Measurements from ENCODE around the gene NEDD4. TPM values are rescaled to one million over a fixed set of nuclear protein-coding genes. Genes with fewer than 3 reads are reported as not detected.
A peak's percentile ranks its signal among the peaks of the same experiment; 100 is the strongest.

The NEDD4 gene
- total RNA-seq, 2 donors from 2014 or later, result 7.2 to 10.0 TPM

- no peaks in the 10 kb centered on the region for H3K27me3 ChIP-seq
- H3K9me3 ChIP-seq, result no peaks in the 10 kb centered on the region
- no peak overlapping the region for H3K4me3 ChIP-seq
- peak; percentile 53 to 84 for TF ChIP-seq CTCF (IDR thresholded peaks at IDR 0.05)
- H3K36me3 ChIP-seq, result no peaks in the 10 kb centered on the region
- peak overlapping the region; percentile 29 to 67 for H3K27ac ChIP-seq
- DNase-seq (ENCODE audit: low spot score), result no peak
- H3K4me1 ChIP-seq, result peaks cover 0 to 6% of the 10 kb centered on the region in 2 donors
Measured at GRCh38 chr15:55897560-55898336, 95.7 kb downstream of the NEDD4 start.

- Histone ChIP-seq H3K27me3 (no peaks in the 10 kb centered on the region), H3K36me3 (no peaks in the 10 kb centered on the region), H3K27ac (peak overlapping the region in 1 of 2 donors; percentile 7), H3K9me3 (peaks cover 0 to 1% of the 10 kb centered on the region in 2 donors), H3K4me3 (no peak overlapping the region), H3K4me1 (peaks cover 0 to 6% of the 10 kb centered on the region in 2 donors)
- no peak for DNase-seq (ENCODE audit: low spot score)
- no peak for TF ChIP-seq CTCF (IDR thresholded peaks at IDR 0.05)
Measured at GRCh38 chr15:55894399-55894965, 98.9 kb downstream of the NEDD4 start.

- Histone ChIP-seq H3K9me3 (peaks cover 1 to 8% of the 10 kb centered on the region in 2 donors), H3K36me3 (no peaks in the 10 kb centered on the region), H3K4me3 (no peak overlapping the region), H3K4me1 (peaks cover 0 to 6% of the 10 kb centered on the region in 2 donors), H3K27ac (no peak overlapping the region), H3K27me3 (no peaks in the 10 kb centered on the region)
- DNase-seq (ENCODE audit: low spot score), result no peak
- TF ChIP-seq CTCF (IDR thresholded peaks at IDR 0.05), result no peak
Measured at GRCh38 chr15:55893852-55894251, 99.6 kb downstream of the NEDD4 start.

GRCh38 chr15:55891196-55891595 is 102.2 kb downstream of the NEDD4 start:
- no peak for DNase-seq (ENCODE audit: low spot score)
- no peak overlapping the region for H3K27ac ChIP-seq
- peaks cover 9 to 27% of the 10 kb centered on the region in 2 donors for H3K9me3 ChIP-seq
- H3K27me3 ChIP-seq, result no peaks in the 10 kb centered on the region
- TF ChIP-seq CTCF (IDR thresholded peaks at IDR 0.05), result no peak
- no peaks in the 10 kb centered on the region for H3K36me3 ChIP-seq
- H3K4me3 ChIP-seq, result no peak overlapping the region
- H3K4me1 ChIP-seq, result no peaks in the 10 kb centered on the region

GRCh38 chr15:55884223-55884622 is 109.2 kb downstream of the NEDD4 start:
- Histone ChIP-seq H3K27me3 (no peaks in the 10 kb centered on the region), H3K4me3 (no peak overlapping the region), H3K4me1 (peaks cover 0 to 11% of the 10 kb centered on the region in 2 donors), H3K36me3 (no peaks in the 10 kb centered on the region), H3K27ac (no peak overlapping the region), H3K9me3 (peaks cover 9 to 23% of the 10 kb centered on the region in 2 donors)
- no peak for DNase-seq (ENCODE audit: low spot score)
- TF ChIP-seq CTCF (IDR thresholded peaks at IDR 0.05), result no peak
